KOPT-K1 (cell line): ENCODE measurements around the gene GRIP1.

Source experiments
- H3K27ac ChIP-seq: fragments of 200-600 bp; sonication (generic); 2 replicates; pipeline ENCODE4 v1.5.1; 2016; ENCODE audit warnings: antibody characterized with exemption, mild to moderate bottlenecking, low read depth, low read length; ENCODE audit not compliant: poor library complexity, severe bottlenecking
- H3K36me3 ChIP-seq: fragments of 200-600 bp; sonication (generic); 2 replicates; pipeline ENCODE4 v1.5.1; 2017; ENCODE audit warnings: antibody characterized with exemption, mild to moderate bottlenecking, low read length, moderate library complexity; ENCODE audit not compliant: insufficient read depth
- H3K9me3 ChIP-seq: fragments of 200-600 bp; sonication (generic); 2 replicates; pipeline ENCODE4 v1.5.1; 2017; ENCODE audit warnings: antibody characterized with exemption, low read length, mild to moderate bottlenecking; ENCODE audit not compliant: insufficient read depth, poor library complexity, severe bottlenecking

GRIP1 gene

GRCh38 chr12:66417217-66417616, 261.7 kb downstream of the GRIP1 start:
- Histone ChIP-seq H3K36me3 (no peaks in the 10 kb centered on the region), H3K9me3 (peaks cover 5% of the 10 kb centered on the region), H3K27ac (no peak overlapping the region)

GRCh38 chr12:66409195-66409871, 269.5 kb downstream of the GRIP1 start:
- Histone ChIP-seq H3K36me3 (no peaks in the 10 kb centered on the region), H3K27ac (no peak overlapping the region), H3K9me3 (peaks cover 5% of the 10 kb centered on the region)

GRCh38 chr12:66405395-66405794, 273.5 kb downstream of the GRIP1 start:
- H3K27ac ChIP-seq, result no peak overlapping the region
- no peaks in the 10 kb centered on the region for H3K36me3 ChIP-seq
- no peaks in the 10 kb centered on the region for H3K9me3 ChIP-seq

- Histone ChIP-seq H3K27ac (no peak overlapping the region), H3K9me3 (no peaks in the 10 kb centered on the region), H3K36me3 (no peaks in the 10 kb centered on the region)
Observed at GRCh38 chr12:66403746-66404145, 275.1 kb downstream of the GRIP1 start.

- H3K36me3 ChIP-seq, result no peaks in the 10 kb centered on the region
- H3K27ac ChIP-seq, result no peak overlapping the region
- no peaks in the 10 kb centered on the region for H3K9me3 ChIP-seq
Observed at GRCh38 chr12:66399911-66400306, 279.0 kb downstream of the GRIP1 start.

GRCh38 chr12:66398931-66399910, 279.7 kb downstream of the GRIP1 start:
- H3K9me3 ChIP-seq, result no peaks in the 10 kb centered on the region
- H3K27ac ChIP-seq, result peak overlapping the region; percentile 1
- no peaks in the 10 kb centered on the region for H3K36me3 ChIP-seq

GRCh38 chr12:66397574-66398290, 281.1 kb downstream of the GRIP1 start:
- H3K36me3 ChIP-seq, result no peaks in the 10 kb centered on the region
- no peaks in the 10 kb centered on the region for H3K9me3 ChIP-seq
- H3K27ac ChIP-seq, result no peak overlapping the region

- Histone ChIP-seq H3K36me3 (no peaks in the 10 kb centered on the region), H3K9me3 (no peaks in the 10 kb centered on the region), H3K27ac (no peak overlapping the region)
Observed at GRCh38 chr12:66393890-66394289, 285.0 kb downstream of the GRIP1 start.

GRCh38 chr12:66392266-66392915, 286.5 kb downstream of the GRIP1 start:
- peaks cover 3% of the 10 kb centered on the region for H3K9me3 ChIP-seq
- H3K27ac ChIP-seq, result no peak overlapping the region
- no peaks in the 10 kb centered on the region for H3K36me3 ChIP-seq

GRCh38 chr12:66388517-66388916, 290.4 kb downstream of the GRIP1 start:
- H3K36me3 ChIP-seq, result no peaks in the 10 kb centered on the region
- H3K27ac ChIP-seq, result no peak overlapping the region

GRCh38 chr12:66387117-66387516, 291.8 kb downstream of the GRIP1 start:
- Histone ChIP-seq H3K27ac (no peak overlapping the region), H3K36me3 (no peaks in the 10 kb centered on the region), H3K9me3 (peaks cover 8% of the 10 kb centered on the region)

More at GRCh38 chr12:66388517-66388916, 290.4 kb downstream of the GRIP1 start:
- peaks cover 8% of the 10 kb centered on the region for H3K9me3 ChIP-seq

- H3K36me3 ChIP-seq, result no peaks in the 10 kb centered on the region
- no peaks in the 10 kb centered on the region for H3K9me3 ChIP-seq
- no peak overlapping the region for H3K27ac ChIP-seq
Observed at GRCh38 chr12:66380769-66381535, 297.9 kb downstream of the GRIP1 start.

GRCh38 chr12:66379616-66380015, 299.3 kb downstream of the GRIP1 start:
- no peak overlapping the region for H3K27ac ChIP-seq
- no peaks in the 10 kb centered on the region for H3K36me3 ChIP-seq
- no peaks in the 10 kb centered on the region for H3K9me3 ChIP-seq

GRCh38 chr12:66375560-66375959, 303.3 kb downstream of the GRIP1 start:
- Histone ChIP-seq H3K9me3 (no peaks in the 10 kb centered on the region), H3K36me3 (no peaks in the 10 kb centered on the region), H3K27ac (no peak overlapping the region)
